ENCODE results near the gene APLNR. TPM values are rescaled to one million over a fixed set of nuclear protein-coding genes. Genes with fewer than 3 reads are reported as not detected.

Gene APLNR
- total RNA-seq, 1 donor: not detected

- H3K4me3 ChIP-seq (ENCODE audit: low read depth, low read length): no peak overlapping the region
- DNase-seq (ENCODE audit: low read depth): no peak
- TF ChIP-seq, protein P1, sequence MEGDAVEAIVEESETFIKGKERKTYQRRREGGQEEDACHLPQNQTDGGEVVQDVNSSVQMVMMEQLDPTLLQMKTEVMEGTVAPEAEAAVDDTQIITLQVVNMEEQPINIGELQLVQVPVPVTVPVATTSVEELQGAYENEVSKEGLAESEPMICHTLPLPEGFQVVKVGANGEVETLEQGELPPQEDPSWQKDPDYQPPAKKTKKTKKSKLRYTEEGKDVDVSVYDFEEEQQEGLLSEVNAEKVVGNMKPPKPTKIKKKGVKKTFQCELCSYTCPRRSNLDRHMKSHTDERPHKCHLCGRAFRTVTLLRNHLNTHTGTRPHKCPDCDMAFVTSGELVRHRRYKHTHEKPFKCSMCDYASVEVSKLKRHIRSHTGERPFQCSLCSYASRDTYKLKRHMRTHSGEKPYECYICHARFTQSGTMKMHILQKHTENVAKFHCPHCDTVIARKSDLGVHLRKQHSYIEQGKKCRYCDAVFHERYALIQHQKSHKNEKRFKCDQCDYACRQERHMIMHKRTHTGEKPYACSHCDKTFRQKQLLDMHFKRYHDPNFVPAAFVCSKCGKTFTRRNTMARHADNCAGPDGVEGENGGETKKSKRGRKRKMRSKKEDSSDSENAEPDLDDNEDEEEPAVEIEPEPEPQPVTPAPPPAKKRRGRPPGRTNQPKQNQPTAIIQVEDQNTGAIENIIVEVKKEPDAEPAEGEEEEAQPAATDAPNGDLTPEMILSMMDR (IDR thresholded peaks at IDR 0.05; ENCODE audit: insufficient read depth, low read length): no peak
These were observed 34.8 kb downstream of the APLNR start for GRCh38 chr11:57202281-57202680.

GRCh38 chr11:57200917-57201316 is 36.1 kb downstream of the APLNR start:
- H3K4me3 ChIP-seq (ENCODE audit: low read depth, low read length): no peak overlapping the region
- TF ChIP-seq, protein P1 (IDR thresholded peaks at IDR 0.05; ENCODE audit: insufficient read depth, low read length): no peak
- no peak for DNase-seq (ENCODE audit: low read depth)

DNA sequence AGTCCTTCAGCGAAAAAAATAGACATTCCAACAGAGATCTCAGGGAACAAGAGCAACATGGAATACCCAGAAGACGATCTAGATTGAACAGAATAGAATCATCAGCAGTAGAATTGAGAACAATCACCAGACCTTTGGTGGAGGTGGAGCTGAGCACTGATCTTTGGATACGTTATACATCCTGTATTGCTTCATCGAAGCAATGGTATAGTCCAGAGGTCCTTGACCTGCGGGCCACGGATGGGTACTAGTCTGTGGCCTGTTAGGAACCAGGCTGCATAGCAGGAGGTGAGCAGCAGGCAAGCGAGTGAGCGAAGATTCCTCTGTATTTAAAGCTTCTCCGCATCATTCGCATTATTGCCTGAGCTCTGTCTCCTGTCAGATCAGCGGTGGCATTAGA is 37.7 kb downstream of the APLNR start:
- TF ChIP-seq, protein P1 (IDR thresholded peaks at IDR 0.05; ENCODE audit: insufficient read depth, low read length): no peak

DNA sequence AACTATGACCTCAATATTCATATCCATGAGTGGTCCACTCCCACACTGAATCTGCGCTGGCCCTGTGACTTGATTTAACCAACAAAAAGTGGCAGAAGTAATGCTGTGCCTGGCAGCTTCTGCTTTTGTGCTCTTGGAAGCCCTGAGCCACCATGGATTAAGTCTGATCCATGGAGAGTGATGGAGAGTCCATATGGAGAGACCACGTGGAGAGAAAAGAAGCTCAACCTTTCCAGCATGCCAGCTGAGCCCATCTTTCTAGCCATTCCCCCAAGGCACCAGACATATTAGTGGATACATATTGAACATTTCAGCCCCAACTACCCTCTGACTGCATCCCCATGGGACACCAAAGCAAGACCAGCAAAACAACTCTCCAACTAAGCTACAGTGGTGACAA is 39.3 kb downstream of the APLNR start:
- DNase-seq (ENCODE audit: low read depth): no peak
- TF ChIP-seq, protein P1 (IDR thresholded peaks at IDR 0.05; ENCODE audit: insufficient read depth, low read length): no peak
- H3K4me3 ChIP-seq (ENCODE audit: low read depth, low read length): no peak overlapping the region

More for the DNA sequence above, 37.7 kb downstream of the APLNR start:
- no peak overlapping the region for H3K4me3 ChIP-seq (ENCODE audit: low read depth, low read length)
- DNase-seq (ENCODE audit: low read depth): no peak

DNA sequence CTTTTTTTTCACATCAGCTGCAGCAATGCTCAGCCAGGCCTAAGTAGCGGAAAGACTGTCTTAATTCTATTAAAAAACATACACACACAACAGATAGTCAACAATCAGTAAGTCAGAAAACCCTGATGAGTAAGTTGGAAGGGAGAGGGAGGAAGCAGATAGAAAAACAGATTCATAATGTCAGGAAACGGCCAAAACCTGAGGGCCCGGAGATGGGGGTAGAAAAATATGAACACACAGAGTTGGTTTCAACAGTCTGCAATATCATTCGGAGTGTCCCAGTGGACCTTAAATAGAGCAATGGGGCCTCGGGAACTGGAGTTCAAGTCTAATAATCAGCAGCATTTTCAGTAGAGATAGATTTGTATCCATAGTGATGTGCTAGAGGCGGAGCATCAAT is 40.5 kb downstream of the APLNR start:
- H3K4me3 ChIP-seq (ENCODE audit: low read depth, low read length): no peak overlapping the region
- TF ChIP-seq, protein P1 (IDR thresholded peaks at IDR 0.05; ENCODE audit: insufficient read depth, low read length): no peak

DNA sequence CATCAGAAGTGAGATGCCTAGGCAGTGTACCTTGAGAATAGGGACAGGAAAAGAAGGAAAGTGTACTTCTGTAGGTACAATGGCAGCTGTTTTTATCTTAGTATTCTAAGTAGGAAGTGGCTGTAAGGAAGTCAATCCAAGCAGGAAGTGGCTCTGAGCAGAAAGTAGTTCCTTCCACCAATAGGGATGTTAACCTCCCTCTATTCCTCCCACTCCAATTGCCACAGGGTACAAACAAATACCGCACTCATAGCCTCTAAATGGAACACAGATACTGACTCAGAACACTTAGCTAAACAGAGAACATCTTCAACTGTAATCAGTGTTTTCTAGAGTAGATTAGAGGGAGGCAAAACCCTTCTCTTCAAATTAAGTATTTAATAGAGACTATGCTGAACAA is 44.7 kb downstream of the APLNR start:
- no peak for DNase-seq (ENCODE audit: low read depth)
- H3K4me3 ChIP-seq (ENCODE audit: low read depth, low read length): no peak overlapping the region
- TF ChIP-seq, protein P1 (IDR thresholded peaks at IDR 0.05; ENCODE audit: insufficient read depth, low read length): no peak

More for the DNA sequence above, 40.5 kb downstream of the APLNR start:
- DNase-seq (ENCODE audit: low read depth): no peak
